Glomerular visceral epithelial cell (primary cell): ENCODE data around the gene ANKMY1.

Experiments used
- DNase-seq: peaks from one replicate; pipeline ENCODE4 v3.0.0-alpha.2; 2016; ENCODE audit errors: extremely low spot score

Gene ANKMY1, protein sequence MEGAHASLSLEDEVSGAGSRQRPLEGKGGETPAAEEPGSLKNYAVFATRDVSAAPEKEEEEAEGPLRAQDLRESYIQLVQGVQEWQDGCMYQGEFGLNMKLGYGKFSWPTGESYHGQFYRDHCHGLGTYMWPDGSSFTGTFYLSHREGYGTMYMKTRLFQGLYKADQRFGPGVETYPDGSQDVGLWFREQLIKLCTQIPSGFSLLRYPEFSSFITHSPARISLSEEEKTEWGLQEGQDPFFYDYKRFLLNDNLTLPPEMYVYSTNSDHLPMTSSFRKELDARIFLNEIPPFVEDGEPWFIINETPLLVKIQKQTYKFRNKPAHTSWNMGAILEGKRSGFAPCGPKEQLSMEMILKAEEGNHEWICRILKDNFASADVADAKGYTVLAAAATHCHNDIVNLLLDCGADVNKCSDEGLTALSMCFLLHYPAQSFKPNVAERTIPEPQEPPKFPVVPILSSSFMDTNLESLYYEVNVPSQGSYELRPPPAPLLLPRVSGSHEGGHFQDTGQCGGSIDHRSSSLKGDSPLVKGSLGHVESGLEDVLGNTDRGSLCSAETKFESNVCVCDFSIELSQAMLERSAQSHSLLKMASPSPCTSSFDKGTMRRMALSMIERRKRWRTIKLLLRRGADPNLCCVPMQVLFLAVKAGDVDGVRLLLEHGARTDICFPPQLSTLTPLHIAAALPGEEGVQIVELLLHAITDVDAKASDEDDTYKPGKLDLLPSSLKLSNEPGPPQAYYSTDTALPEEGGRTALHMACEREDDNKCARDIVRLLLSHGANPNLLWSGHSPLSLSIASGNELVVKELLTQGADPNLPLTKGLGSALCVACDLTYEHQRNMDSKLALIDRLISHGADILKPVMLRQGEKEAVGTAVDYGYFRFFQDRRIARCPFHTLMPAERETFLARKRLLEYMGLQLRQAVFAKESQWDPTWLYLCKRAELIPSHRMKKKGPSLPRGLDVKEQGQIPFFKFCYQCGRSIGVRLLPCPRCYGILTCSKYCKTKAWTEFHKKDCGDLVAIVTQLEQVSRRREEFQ

DNA sequence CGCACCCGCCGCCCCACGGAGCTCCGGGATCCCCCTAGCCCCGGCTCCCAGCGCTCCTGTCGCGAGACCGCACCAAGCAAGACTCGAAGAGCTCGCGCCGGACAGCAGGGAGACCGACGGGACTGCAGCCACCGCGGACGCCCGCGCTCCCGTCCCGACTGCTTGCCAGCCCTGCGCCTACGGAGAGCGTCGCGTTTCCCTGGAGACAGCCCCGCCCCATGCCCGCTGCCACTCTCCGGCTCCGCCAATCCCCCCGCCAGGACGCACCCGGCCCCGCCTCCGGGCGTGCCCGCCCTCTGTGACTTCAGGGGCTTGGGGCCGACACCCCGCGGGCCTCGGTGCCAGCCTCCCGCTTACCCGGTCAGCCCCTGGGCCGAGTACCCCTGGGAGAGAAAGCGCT is at the start of gene ANKMY1:
TSS of gene ANKMY1 (minus strand) at position 181 of the 400 bp plus-strand sequence. CDS start 653 bp downstream, outside the sequence.
- peak; percentile 57 for DNase-seq

DNA sequence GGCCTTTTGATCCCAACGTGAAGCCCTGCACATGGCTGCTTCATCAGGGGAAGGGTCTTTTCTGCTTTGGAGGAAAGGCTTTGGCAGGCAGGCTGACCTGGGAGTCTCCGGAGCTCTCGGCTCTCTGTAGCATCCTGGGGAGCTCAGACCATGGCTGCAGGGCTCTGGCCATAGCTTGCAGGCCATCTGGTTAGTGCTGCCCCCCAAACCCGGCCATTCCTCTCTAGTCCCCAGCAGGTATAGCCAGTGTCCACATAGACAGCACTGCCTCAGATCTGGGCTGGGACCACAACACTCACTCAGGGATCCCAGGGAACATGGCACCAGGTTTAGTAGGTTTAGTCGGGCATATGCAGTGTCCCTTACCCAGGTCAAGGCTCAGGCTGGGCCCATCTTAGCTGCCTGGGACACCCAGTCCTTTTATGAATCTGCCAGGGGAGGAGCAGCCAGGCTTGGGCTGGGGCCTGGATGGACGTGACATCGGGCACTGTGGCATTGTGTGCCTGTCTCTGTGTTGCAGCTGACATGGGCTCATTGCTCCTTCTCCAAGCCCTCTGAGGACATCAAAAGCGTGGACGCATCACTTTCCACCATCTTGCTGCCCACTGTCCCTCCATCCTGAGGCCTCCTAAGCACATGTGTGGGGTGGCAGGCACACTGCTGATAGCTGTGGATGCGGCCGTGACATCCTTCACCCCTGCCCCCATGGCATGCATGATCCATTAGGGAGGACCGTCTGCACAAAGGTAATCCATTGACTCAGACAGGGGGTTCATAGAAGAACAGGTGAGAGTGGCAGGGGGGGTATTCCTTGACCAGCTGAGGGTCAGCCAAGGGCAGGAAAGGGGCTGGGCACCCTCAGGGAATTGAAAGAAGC is 48.3 kb upstream of the ANKMY1 start:
- DNase-seq = no peak

DNA sequence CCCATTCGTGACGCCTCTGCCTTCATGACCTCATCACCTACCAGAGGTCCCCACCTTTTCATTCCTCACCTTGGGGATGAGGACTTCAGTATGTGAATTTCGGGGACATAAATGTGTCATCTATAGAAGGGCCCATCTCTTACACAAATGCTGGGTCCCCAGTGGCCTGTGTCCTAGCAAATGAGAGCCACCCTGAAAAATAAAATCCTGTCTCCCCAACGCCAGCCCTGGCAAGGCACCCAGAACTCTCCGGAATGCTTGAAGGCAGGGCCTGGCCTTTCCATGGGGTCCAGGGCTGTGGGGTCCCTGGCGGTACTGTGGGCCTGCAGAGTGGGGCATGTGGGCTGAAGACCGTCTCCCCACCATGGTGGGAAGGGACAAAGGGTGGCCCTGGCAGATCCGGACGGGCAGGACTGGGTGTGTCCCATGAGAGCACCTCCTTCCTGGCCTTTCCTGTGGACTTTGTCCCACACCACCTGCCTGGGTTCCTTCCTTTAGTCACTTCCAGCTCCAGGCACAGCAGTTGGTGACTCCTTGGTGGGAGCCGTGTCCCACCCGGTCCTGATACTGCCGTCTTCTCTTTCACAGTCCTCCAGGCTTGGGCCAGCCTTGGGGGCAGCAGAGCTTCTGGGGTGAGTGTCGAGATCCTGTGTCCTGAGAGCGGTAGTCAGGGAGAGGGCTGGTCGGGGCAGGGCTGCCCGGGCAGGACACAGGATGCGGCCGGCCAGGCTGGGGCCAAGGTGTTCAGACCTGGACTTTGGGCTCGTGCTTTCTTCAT is 47.3 kb upstream of the ANKMY1 start:
- DNase-seq = no peak

DNA sequence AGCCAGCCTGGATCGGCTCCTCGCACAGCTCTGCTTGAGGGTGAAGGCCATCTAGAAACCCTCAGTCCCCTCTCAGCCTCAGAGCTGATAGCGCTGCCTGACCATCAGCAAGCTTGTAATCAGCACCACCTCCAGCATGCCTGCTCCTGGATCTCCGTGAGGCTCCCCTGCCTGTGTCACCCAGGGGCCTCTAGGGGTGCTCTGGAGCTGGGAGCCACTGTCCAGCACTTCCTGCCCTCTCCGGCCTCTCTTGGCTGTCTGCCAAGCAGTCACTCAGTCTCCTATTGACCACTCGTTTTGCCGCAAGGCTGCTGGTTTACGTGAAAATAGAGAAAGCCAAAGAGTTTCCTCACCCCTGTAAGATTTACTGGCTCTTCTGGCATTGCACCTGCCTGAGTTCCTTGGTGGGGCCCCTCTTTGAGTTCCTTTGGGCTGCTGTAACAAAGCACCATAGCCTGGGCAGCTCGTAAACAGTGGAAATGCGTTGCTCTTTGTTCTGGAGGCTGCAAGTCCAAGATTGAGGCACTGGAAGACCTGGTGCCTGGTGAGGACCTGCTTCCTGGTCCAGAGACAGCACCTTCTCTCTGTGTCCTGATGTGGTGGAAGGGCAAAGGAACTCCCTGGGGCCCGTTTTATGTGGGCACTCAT is 46.6 kb upstream of the ANKMY1 start:
- DNase-seq = peak; percentile 90

DNA sequence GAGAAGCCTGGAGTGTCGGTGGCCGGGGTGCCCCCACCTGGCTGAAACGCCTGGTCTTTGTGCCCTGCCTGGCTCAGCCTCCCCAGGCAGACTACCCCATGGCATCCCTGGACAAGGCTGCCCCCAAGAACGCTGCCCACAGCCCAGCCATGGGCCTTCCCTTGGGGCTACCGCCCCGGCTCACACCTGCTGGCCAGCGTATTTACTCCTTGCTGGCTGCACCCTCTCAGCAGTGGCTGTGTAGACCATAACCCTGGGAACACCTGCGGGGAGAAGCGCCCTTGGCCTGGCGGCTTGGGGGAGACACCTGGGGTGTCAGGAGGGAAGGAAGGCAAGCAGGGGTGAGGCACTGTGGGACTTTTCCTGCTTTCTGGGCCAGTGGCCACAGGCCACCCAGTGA is 46.1 kb upstream of the ANKMY1 start:
- DNase-seq = no peak

DNA sequence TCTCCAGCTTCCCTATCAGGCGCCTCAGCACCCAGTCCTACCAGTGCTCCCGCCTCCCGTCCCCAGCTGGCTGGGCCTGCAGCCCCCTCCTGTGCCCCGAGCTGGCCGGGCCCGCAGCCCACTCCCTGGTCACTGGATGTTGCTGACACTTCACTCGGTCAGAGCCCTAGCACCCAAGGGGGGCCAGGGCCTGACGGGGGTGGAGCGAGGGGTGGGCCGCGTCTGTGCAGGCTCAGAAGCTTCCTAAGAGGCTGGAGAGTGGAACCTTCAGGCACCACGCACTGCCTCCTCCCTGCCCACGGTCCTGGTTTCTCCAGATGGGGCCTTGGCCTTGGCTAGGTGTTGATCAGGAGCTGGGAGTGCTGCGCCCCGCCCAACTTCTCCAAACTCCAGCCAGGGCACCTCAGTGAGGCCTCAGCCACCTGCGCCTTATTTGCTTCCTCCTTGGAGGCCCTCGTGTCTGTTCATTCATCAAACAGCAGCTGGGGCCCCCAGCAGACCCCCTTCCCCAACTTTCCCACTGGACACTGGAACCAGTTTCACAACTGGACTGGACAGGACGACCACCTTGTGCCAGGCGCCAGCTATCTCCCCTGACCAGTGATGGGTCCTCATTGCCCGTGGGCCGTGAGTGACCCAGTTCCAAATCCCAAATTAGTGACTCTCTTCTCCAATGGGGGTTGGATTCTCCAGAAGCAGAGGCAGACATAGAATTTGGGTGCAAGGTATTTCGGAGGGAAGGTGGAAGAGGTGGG is 45.5 kb upstream of the ANKMY1 start:
- DNase-seq = no peak

DNA sequence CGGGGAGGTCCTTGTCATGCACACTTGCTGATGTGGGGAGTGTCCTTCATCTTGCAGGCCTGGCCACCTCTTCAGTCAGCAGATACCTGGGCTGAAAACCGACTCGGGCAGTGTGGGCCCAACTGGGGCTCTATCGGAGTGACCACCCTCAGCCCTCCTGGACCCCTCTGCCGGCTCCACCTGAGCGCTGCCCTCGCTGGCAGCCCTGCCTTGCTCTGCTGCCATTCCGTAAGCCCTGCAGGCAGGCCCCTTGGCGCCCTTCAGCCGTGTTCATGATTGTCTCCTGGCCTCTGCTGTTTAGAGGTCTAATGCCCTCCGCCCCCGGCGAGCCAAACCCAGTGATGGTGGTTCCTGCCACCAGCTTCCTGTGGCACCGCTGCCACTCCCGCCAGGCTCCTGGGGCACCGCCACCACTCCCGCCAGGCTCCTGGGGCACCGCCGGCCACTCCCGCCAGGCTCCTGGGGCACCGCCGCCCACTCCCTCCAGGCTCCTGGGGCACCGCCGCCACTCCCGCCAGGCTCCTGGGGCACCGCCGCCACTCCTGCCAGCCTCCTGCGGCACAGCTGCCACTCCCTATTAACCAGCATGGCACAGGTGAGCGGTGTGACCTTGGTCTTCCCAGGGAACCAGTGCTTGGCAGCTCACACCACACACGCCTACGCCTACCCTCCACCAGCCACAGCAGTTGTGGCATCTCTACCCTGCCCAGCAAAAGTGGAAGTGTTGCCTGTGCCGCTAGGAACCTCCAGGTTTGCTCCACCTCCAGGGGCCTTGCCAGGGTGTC is 44.7 kb upstream of the ANKMY1 start:
- no peak for DNase-seq

DNA sequence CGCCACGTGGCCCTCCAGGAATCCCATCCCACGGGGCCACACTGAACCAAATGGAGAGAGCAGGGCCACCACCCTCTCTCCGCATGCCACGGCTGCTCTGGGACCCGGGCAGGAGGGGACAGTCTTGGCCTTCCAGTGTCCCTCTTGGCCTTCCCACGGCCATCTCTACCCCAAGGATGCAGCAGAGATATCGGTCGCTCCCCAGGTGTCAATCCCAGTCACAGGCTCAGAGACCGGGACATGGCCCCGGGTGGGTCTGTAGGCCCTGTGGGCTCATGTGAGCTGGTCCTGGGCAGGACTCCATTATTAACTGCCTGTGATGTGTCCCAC is 44.0 kb upstream of the ANKMY1 start:
- DNase-seq = no peak

DNA sequence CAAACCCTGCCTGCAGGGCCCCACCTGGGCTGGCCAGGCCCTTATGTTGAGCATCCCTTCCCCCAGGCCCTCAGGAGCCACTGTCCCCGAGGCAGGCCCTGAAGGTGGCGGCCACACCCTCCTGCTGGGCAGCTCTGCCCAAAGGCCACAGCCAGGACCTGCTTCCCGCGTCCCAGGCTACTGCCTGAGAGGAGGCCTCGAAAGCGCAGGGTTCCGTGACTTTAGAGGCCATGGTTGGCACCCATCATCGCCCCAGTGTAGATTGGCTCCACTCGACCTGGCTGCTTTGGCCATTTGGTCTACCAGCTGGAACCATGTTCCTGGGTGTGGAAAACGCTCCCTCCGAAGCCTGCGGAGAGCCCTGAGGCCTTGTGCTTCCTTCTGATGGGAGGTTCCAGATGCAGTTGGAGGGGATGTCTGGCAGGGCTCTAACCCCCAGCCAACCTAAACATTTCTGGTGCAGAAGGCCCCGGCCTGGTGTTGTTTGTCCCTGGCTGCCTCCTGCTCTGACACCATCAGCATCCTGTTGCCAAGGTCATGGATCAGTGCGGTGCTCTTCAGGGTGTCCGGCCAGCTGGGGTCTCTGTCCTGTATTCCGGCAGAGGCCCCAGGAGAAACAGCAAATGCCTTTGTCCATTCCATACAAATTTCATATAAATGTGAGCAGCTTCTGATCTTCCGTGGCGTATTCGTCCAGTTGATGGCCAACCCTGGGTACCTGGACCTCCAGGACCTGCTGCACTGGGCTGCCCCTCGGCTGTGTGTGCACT is 43.5 kb upstream of the ANKMY1 start:
- DNase-seq = no peak

DNA sequence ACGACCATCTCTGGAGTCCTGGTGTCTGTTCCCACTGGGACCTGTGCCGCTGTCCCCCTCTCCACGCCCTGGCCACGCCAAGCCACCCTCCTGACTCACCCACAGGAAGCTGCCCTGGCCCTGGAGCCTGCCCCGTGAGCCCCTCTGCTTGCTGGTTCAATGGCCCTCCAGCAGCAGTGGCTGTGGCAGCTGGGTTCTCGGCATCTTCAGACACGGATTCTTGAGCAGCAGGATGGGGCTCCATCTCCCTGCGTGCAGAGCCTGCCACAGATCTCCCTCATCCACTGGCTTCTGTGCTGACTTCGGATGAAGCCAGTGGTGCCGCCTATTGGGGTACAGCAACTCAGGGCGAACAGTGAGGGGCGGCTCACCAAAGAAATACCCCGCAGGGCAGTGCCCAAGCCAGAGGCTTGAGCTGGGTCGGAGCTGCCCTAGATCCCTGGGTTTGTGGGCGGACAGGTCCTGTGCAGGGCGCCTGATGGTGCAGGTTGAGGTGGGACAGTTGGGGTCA is 42.7 kb upstream of the ANKMY1 start:
- no peak for DNase-seq

DNA sequence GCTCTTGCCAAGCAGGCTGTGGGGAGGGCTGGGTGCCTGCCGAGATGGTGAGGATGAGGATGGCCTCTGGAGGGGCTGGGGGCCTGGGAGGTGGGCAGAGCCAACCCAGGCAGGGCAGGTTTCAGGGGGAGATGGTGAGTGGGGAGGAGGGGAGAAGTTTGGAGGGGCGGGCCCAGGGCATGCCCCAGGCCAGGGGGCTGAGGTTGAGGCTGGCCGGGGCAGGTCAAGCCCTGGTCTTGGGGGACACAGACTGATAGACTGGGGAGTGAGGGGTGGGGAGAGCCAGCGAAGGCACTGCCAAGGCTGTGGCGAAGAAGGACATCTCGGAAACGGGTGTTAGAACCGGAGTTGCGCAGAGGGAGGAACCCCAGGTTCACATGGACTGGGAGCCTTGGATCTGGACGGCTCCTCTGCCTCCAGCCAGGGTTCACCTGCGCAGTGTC is 41.4 kb upstream of the ANKMY1 start:
- no peak for DNase-seq

DNA sequence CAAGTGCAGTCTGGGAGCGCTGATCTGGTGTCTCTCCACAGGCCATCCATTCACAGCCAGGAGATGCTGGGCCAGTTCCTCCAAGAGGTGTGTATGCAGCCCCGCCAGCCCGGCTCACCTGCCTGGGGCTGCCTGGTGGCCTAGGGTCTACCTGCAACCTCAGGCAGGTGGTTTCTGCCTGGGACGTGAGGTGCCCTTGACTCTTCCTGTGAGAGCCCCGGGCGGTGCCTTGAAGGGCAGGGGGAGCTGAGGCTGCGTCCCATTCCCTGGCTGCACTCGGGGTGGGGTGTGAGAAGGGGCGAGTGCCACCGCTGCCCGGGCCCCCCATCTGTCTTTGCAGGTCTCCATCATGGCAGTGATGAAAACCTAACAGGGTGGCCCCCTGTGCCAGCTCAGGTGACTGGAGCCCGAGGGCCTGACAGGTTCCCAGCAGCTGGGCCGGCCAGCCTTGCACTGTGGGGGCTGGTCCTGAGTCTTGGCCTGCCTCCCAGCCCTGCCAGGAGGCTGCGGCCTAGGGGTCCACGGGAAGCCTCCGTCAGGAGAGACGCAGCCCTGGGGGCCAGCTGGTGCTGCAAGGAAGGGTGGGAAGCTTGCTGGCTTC is 40.6 kb upstream of the ANKMY1 start:
- no peak for DNase-seq

DNA sequence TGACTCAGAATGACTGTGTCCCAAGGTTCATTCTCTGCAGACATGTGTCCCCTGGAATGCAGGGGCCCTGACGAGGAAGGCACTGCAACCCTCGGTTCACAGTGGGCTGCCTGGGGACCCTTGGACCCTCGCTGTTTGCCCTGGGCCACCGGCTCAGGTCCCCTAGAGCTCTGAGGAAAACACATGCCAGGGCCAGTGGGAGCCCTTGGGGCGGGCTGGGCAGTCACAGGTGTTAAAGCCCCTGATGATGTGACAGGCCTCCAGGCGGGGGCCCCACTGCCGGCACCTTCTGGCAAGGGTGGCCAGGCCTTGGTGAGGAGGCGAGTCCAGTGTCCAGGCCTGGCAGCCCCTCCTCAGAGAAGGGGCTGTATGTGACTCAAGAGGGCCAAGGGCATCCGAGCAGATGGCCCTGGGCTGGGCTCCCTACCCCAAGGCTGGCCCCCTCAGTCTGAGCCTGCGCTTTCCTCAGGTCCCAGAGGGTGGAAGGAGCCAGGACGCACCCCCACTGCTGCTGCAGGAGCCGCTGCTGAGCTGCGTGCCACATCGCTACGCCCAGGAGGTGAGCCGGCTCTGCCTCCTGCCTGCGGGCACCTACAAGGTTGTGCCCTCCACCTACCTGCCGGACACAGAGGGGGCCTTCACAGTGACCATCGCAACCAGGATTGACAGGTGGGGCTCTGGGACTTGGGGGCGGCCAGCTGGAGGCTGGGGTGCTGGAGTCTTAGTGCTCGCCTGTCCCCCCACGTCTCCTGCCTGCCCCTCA is 39.8 kb upstream of the ANKMY1 start:
- DNase-seq = no peak

DNA sequence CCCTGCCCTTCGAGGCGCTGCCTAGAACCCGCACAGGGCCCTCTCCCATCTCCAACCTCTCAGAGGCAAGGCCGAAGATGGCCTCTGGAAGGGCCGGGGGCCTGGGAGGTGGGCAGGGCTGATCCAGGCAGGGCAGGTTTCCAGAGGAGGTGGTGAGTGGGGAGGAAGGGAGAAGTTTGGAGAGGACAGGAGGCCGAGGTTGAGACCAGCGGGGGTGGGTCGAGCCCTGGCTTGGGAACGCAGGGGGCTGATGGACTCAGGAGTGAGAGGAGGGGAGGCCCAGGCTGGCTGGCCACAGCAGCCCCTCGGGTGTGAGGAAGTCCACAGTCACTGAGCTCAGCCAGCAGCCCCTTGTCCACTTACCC is 39.2 kb upstream of the ANKMY1 start:
- DNase-seq = no peak

DNA sequence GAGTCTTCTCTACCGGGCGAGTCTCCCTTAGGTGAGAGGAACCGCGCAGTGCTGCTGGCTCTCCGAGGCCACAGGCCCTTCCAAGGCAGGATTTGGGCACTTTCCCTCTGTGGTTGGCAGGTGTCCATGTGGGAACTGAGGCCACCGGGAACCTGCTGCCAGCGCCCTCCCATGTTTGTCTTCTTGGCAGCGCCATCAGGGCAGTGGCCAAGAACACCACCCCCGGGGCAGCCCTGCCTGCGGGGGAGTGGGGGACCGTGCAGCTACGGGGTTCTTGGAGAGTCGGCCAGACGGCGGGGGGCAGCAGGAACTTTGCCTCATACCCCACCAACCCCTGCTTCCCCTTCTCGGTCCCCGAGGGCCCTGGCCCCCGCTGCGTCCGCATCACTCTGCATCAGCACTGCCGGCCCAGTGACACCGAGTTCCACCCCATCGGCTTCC is 38.7 kb upstream of the ANKMY1 start:
- DNase-seq = no peak

DNA sequence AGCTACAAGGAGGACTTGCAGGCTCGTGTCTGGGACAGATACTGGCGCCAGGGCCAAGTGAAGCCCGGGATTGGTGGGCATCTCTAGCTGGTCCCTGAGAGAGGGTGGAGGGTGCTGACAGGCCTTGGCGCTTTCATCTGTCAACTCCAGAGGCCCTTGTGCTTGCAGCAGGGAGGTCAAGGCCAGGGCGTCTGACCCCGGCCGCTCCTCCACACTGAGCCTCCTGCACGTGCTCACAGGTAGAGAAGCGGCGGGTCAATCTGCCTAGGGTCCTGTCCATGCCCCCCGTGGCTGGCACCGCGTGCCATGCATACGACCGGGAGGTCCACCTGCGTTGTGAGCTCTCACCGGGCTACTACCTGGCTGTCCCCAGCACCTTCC is 38.3 kb upstream of the ANKMY1 start:
- DNase-seq = no peak
